ENCODE measurements around the gene CISD3.
A peak's percentile ranks its signal among the peaks of the same experiment; 100 is the strongest.

Gene CISD3

DNA sequence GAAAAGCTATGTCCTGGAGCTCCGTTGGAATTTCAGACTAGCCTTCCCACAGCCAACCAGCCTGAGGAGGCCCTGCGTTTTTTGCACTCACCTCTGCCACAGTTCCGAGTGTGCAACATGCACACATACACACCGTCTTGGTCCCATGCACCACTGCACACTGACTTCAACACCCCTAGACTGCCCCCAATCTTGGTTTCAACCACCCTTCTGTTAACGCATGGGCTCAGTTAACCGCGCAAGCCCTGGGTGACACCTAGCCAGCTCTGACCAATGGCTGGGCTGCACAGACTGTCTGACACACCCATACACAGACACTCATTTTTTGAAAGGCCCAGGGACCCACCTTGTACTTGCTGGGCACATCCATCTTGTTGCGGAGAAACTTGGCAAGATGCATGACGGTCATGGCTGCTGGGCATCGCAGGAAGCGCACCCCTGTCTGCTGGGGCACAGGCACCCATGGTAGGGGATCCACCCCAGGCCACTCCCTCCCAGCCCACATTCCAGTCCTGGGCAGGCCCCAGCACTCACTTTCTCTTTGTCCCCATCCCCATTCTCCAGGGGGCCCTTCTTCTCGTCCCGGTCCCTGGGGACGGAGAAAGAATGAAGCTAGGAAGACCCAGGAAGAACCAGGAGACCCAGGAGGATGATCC, 8.0 kb downstream of the CISD3 start:
- DNase-seq: no peak
- intact Hi-C loops (cut with DNase I): loop anchor here (10.0 kb wide), 1 partner anchor 183 kb away; no protein-coding TSS in a partner anchor

- no peak for DNase-seq
- intact Hi-C loops (cut with DNase I): loop anchor here (10.0 kb wide), 1 partner anchor 184 kb away; no protein-coding TSS in a partner anchor
These were observed 8.5 kb downstream of the CISD3 start for GRCh38 chr17:38738686-38739085.

GRCh38 chr17:38739305-38739704, 9.2 kb downstream of the CISD3 start:
- intact Hi-C loops (cut with DNase I): loop anchor here (10.0 kb wide), 1 partner anchor 185 kb away; no protein-coding TSS in a partner anchor
- no peak for DNase-seq

GRCh38 chr17:38740044-38740443, 9.9 kb downstream of the CISD3 start:
- DNase-seq: no peak
- intact Hi-C loops (cut with DNase I): no loop called here

- intact Hi-C loops (cut with DNase I): no loop called here
- no peak for DNase-seq
These were observed 10.7 kb downstream of the CISD3 start for GRCh38 chr17:38740806-38741205.

DNA sequence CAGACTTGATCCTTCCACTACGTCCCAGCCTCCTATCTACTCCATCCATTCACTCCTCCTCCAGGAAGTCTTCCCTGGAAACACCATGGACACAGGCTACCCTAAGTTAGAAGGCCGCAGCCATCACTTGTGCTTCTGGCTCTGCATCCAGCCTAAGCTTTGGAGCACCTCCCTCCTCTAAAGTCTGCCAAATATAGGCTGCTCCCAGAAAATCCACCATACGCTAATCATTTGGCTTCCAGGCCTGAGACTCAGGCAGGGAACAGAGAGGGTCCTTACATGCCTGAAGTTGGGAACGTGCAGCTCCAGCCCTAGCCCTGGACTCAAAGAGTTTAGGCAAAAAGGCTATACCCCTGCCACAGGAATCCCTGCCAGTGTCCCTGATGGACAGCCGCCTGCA, 11.3 kb downstream of the CISD3 start:
- DNase-seq: no peak
- intact Hi-C loops (cut with DNase I): no loop called here

GRCh38 chr17:38741921-38742410, 11.8 kb downstream of the CISD3 start:
- intact Hi-C loops (cut with DNase I): no loop called here
- no peak for DNase-seq

- no peak for DNase-seq
- intact Hi-C loops (cut with DNase I): no loop called here
These were observed 12.5 kb downstream of the CISD3 start for GRCh38 chr17:38742411-38743308.

GRCh38 chr17:38743556-38744171, 13.5 kb downstream of the CISD3 start:
- intact Hi-C loops (cut with DNase I): no loop called here

DNA sequence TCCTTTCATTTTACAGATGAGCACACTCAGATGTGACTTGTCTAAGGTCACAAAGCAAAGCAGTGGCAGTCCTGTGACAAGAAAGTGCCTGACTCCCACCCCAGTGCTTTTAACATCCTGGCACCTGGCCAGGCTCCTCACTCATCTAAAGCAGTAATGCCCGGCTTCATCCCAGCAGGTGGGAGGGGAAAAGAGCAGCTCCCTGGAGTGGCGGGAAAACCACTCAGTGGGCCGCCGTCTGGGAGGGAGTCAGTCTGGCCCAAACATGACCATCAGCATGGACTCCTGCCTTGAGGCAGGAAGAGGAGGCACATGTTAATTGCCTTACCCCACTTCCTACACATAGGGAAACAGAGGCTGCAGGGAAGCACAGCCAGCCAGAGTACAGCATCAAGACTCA, 15.4 kb downstream of the CISD3 start:
- intact Hi-C loops (cut with DNase I): loop anchor here (5.0 kb wide), 1 partner anchor 52 kb away; the partner anchor contains the start of gene PIP4K2B
- DNase-seq: no peak

More at GRCh38 chr17:38743556-38744171, 13.5 kb downstream of the CISD3 start:
- peak in 20 of 42 donors; percentile 31 to 75 (median 52) for DNase-seq

DNA sequence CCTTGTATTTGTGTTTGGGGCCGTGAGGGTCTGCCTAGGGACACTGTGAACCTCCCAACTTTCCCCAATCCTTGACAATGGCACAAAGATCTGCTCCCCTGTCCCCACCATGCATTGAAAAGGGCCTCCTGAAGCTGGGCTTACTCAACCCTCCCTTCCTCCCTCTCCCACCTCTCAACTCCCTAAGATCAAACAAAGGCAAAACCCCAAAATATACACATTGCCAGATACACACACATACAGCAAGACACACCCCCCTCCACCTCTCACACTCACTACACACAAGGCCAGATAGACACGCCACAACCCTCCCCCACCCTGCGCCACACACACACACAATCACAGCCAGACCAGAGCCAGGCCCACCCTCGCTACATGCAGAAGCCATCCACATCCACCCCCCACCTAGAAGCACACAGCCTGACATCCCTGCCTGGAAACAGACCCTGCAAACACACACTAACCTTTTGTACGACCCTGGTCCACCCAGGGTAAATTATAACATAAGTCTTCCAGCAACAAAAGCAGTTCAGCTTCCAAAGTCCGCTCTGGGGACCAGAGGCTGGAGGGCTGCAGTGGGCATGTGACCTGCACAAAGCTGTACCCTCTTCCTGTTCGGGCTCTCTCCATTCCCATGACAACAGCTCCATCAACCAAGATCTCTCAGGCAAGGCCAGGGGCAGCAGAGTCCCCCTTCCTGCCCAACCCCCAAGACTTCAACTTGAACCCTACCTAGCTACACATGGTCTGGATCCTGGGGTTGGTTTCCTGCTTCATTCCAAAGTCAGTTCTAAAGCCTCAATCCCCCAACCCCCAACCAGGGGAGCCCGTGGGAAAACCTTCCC, 16.1 kb downstream of the CISD3 start:
- DNase-seq: no peak
- intact Hi-C loops (cut with DNase I): loop anchor here (5.0 kb wide), 1 partner anchor 51 kb away; the partner anchor contains the start of gene PIP4K2B

DNA sequence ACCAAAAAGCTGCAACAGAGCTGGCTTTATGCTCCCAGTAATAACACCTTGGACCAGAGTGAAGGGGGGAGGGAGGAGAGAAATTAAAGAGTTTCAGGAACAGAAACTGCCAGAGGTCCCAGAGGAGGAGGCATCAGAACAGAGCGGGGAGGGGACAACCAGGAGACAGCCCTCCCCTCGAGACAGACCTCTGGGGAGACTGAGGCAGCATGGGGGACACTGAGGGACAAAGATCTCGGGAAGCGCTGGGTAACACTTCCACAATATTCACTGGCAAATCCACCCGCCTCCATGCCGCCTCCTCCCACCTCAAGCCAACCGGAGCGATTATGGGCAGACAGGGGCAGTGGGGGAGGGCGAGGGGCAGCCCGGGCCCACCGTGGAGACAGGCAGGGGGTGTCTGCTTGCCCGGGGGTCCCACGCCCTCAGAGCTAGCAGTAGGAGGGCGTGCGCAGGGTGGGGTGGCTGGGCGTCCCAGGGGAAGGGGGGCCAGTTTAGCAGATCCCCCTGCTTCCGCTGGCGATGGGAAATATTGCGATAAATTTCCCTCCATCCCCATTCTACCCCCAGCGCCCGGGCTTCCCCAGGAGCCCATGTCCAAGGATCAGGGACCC, 16.8 kb downstream of the CISD3 start:
- intact Hi-C loops (cut with DNase I): loop anchor here (5.0 kb wide), 1 partner anchor 50 kb away; the partner anchor contains the start of gene PIP4K2B

DNA sequence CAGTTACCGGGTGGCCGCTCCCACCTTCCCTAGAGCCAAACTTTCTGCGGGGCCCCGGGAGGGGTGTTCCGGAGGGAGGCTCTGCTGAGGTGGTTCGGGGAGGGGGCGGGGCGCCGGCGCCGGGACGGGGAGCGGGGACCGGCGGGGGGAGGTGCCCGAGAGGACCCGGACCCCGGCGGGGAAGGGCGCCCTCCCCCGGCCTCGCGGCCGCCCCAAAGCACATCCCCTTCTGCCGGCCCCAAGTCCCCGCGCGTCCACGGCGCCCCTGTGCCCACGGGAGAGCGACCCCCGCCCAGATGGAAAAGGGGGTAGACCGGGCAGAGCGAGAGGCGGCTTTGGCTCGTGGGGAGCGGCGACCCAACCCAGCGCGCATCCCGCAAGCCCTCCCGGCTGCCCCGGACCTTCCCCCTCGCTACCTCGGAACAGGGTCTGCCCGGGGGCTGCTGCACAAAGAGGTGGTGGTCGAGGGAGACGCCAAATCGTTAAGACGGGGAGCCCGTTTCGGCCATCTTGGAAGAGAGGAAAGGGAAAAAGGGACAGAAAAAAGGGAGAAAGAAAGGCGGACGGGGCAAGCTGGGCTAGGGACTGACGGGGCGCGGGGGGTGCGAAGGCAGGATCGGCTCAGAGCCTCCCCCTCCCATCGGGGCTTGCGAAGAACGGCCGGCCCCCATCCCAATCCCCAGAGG, 17.5 kb downstream of the CISD3 start:
- DNase-seq: peak in 4 of 42 donors; percentile 22 to 37 (median 35)
- intact Hi-C loops (cut with DNase I): loop anchor here (5.0 kb wide), 1 partner anchor 50 kb away; the partner anchor contains the start of gene PIP4K2B

More for the DNA sequence above, 16.8 kb downstream of the CISD3 start:
- no peak for DNase-seq

- intact Hi-C loops (cut with DNase I): loop anchor here (5.0 kb wide), 1 partner anchor 49 kb away; the partner anchor contains the start of gene PIP4K2B
- DNase-seq: peak; percentile 68 to 96 (median 88)
These were observed 18.2 kb downstream of the CISD3 start, which contains the start of gene PCGF2 for GRCh38 chr17:38748149-38748891. Gene PCGF2 (minus strand): TSS chr17:38748336. CDS start chr17:38740402, 7,934 bp downstream.

DNA sequence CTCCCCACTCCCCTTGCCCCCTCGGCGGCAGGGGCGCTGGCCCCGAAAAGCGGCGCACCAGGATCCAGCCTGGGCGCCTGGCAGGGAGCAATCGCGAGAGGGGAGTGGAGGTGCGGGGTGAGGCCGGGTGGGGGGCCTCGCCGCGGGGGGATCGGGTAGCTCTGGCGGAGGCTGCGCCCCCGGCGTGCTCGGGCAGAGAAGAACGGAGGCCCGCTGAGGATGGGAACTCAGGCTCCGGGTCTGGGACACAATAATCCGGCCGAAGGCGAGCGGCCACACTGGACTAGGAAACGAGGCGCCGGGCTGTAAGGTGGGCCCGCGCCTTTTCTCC, 18.7 kb downstream of the CISD3 start:
- DNase-seq: no peak
- intact Hi-C loops (cut with DNase I): loop anchor here (5.0 kb wide), 1 partner anchor 48 kb away; the partner anchor contains the start of gene PIP4K2B
